Endothelial cell of umbilical vein (primary cell): ENCODE data around the gene MASP1. TPM values are rescaled to one million over a fixed set of nuclear protein-coding genes. Genes with fewer than 3 reads are reported as not detected.

Experiments
- BruUV-seq: library from RNA; stranded (reverse); fragments of 400-500 nt; replicated peaks from 2 replicates; lab custom pipeline; 2021; lab: Mats Ljungman, UMichigan
- CTCF ChIA-PET: fragments of 300-600, 350-600 bp; sonication (Branson Sonifier 250); formaldehyde crosslinking; loops from one replicate; lab custom pipeline; 2021; ENCODE audit warnings: antibody characterized with exemption, inconsistent platforms; lab: Charles Lee
- POLR2A ChIA-PET: fragments of 300-600, 350-600 bp; sonication (Branson Sonifier 250); formaldehyde crosslinking; loops from one replicate; lab custom pipeline; 2021; ENCODE audit warnings: antibody characterized with exemption, inconsistent platforms; lab: Charles Lee
- DNase-seq: peaks from one replicate; pipeline ENCODE4 v3.0.0-alpha.2; 2011; ENCODE audit warnings: low read depth, low spot score
- FAIRE-seq: peaks from 2 replicates; lab custom pipeline; 2011; peaks lifted over from hg19 to GRCh38; lab: Jason Lieb, UNC
- H2AFZ ChIP-seq: 2 replicates; pipeline ENCODE4 v1.6.0; 2012; ENCODE audit warnings: low read depth, low read length, control low read depth, inconsistent platforms
- H3K27ac ChIP-seq: 2 replicates; pipeline ENCODE4 v1.5.1; 2011; ENCODE audit warnings: low read depth, mild to moderate bottlenecking, control low read depth, low read length, moderate library complexity; ENCODE audit not compliant: insufficient read depth
- H3K27me3 ChIP-seq, 2 experiments: 2 replicates each; pipeline versions ENCODE4 v1.6.0 to v1.6.1; 2011; ENCODE audit warnings: low read length in 2 of 2, mixed read lengths in 1 of 2; ENCODE audit not compliant: control insufficient read depth in 2 of 2, insufficient read depth in 2 of 2
- H3K36me3 ChIP-seq, 2 experiments: 2 replicates in 1 of 2; 3 replicates in 1 of 2; pipeline ENCODE4 v1.5.1; 2011; ENCODE audit warnings: low read length in 2 of 2, mild to moderate bottlenecking in 1 of 2, moderate library complexity in 1 of 2; ENCODE audit not compliant: control insufficient read depth in 2 of 2, insufficient read depth in 2 of 2; ENCODE audit errors: extremely low read depth in 1 of 2
- H3K4me1 ChIP-seq: 3 replicates; pipeline ENCODE4 v1.5.1; 2011; ENCODE audit warnings: mild to moderate bottlenecking, low read length; ENCODE audit not compliant: control insufficient read depth, insufficient read depth; ENCODE audit errors: extremely low read depth
- H3K4me2 ChIP-seq: 2 replicates; pipeline ENCODE4 v1.6.1; 2011; ENCODE audit warnings: low read length, control low read depth, mixed read lengths; ENCODE audit not compliant: insufficient read depth
- H3K4me3 ChIP-seq, 3 experiments: fragments of 200-600 bp in 1 of 3; sonication (generic), shearing (Covaris generic) in 1 of 3; replicated peaks in 1 of 3; 2 replicates each; pipeline ENCODE4 v1.5.1; 2011 to 2016; ENCODE audit warnings: control low read depth in 3 of 3, low read length in 3 of 3, mild to moderate bottlenecking in 2 of 3, inconsistent platforms in 1 of 3, low read depth in 1 of 3, moderate library complexity in 1 of 3; ENCODE audit not compliant: insufficient read depth in 1 of 3
- H3K79me2 ChIP-seq: 2 replicates; pipeline ENCODE4 v1.6.0; 2012; ENCODE audit warnings: low read length, inconsistent platforms; ENCODE audit not compliant: control insufficient read depth, insufficient read depth
- H3K9ac ChIP-seq: replicated peaks from 2 replicates; pipeline ENCODE3; 2011; ENCODE audit warnings: low read length, control low read depth; ENCODE audit not compliant: insufficient read depth; ENCODE audit errors: extremely low read depth
- H3K9me1 ChIP-seq: replicated peaks from 3 replicates; pipeline ENCODE4 v1.6.0; 2011; ENCODE audit warnings: mild to moderate bottlenecking, low read length; ENCODE audit not compliant: control insufficient read depth, insufficient read depth; ENCODE audit errors: extremely low read depth
- H3K9me3 ChIP-seq: replicated peaks from 2 replicates; pipeline ENCODE4 v1.5.1; 2012; ENCODE audit warnings: low read length, inconsistent platforms; ENCODE audit not compliant: control insufficient read depth, insufficient read depth
- H4K20me1 ChIP-seq: replicated peaks from 2 replicates; pipeline ENCODE3; 2011; ENCODE audit warnings: mild to moderate bottlenecking, low read length; ENCODE audit not compliant: control insufficient read depth, insufficient read depth; ENCODE audit errors: extremely low read depth
- EZH2 ChIP-seq: IDR thresholded peaks from 2 replicates; pipeline ENCODE4 v1.6.1; 2012; ENCODE audit warnings: borderline replicate concordance, low read depth, mild to moderate bottlenecking, moderate library complexity, low read length, inconsistent platforms; ENCODE audit not compliant: severe bottlenecking
- FOS ChIP-seq: IDR thresholded peaks from 2 replicates; pipeline ENCODE4 v1.6.1; 2011; ENCODE audit warnings: mild to moderate bottlenecking, low read length, moderate library complexity, borderline replicate concordance; ENCODE audit not compliant: insufficient read depth
- GATA2 ChIP-seq: IDR thresholded peaks from 2 replicates; pipeline ENCODE4 v1.7.0; 2011; ENCODE audit warnings: low read depth, mild to moderate bottlenecking, moderate library complexity, mixed read lengths, low read length; ENCODE audit not compliant: insufficient read length, insufficient read depth
- JUN ChIP-seq: IDR thresholded peaks from 2 replicates; pipeline ENCODE4 v1.6.1; 2011; ENCODE audit warnings: borderline replicate concordance, low read depth; ENCODE audit not compliant: insufficient read length, insufficient read depth
- MYC ChIP-seq: IDR thresholded peaks from one replicate; pipeline ENCODE4 v1.6.1; 2011; ENCODE audit warnings: mild to moderate bottlenecking, low read depth, low read length
- POLR2A ChIP-seq: IDR thresholded peaks from 2 replicates; pipeline ENCODE4 v1.6.1; 2012; ENCODE audit warnings: low read depth, mild to moderate bottlenecking, control low read depth, low read length
- POLR2AphosphoS5 ChIP-seq: IDR thresholded peaks from 2 replicates; pipeline ENCODE4 v1.6.1; 2012; ENCODE audit warnings: low read depth, mild to moderate bottlenecking, control low read depth, low read length, moderate library complexity; ENCODE audit not compliant: insufficient read depth
- dilution Hi-C: fragments of 300-500 bp; cut with MboI; formaldehyde crosslinking; loops from one replicate; pipeline ENCODE4 v1.15.0; 2019; ENCODE audit warnings: low sequenced_read_pairs; ENCODE audit not compliant: extremely low pct_ligation_motif_present
- intact Hi-C: fragments of 100-400 bp; cut with micrococcal nuclease; formaldehyde crosslinking; loops from one replicate; pipeline ENCODE4 v1.10.0; 2022
- polyA plus RNA-seq, 4 experiments: library from polyadenylated mRNA; depleted of rRNA in 3 of 4; stranded (reverse) in 3 of 4; unstranded in 1 of 4; fragments of >200 nt; gene quantifications; 2 replicates each; pipeline versions ENCODE4 v1.2.1 to v1.2.3, GENCODE V29; 2011 to 2012; ENCODE audit warnings: missing spikeins in 1 of 4
- total RNA-seq: library from RNA; stranded (reverse); gene quantifications from 2 replicates; pipeline ENCODE4 v1.2.3, GENCODE V29; 2021
- TF ChIP-seq, protein P1 (sequence below), 2 donors: IDR thresholded peaks; 1 replicate in 1 of 2; 2 replicates in 1 of 2; pipeline ENCODE4 v1.5.1; 2011; ENCODE audit warnings: low read length in 2 of 2, mild to moderate bottlenecking in 2 of 2, moderate library complexity in 2 of 2, control low read depth in 1 of 2, inconsistent platforms in 1 of 2, low read depth in 1 of 2; ENCODE audit not compliant: insufficient read depth in 1 of 2; ENCODE audit errors: extremely low read depth in 1 of 2
- TF ChIP-seq, protein P2 (sequence below): IDR thresholded peaks from 2 replicates; pipeline ENCODE4 v1.6.1; 2011; ENCODE audit not compliant: insufficient read depth, insufficient read length

The MASP1 gene
- total and polyA plus RNA-seq, 2 donors (not counting 3 experiments of a cell fraction or from before 2014, with no cell fraction given), result 0.31 to 0.50 TPM

- TF ChIP-seq MYC (no peak), JUN (no peak), EZH2 (no peak), POLR2A (no peak), GATA2 (no peak), FOS (no peak), POLR2AphosphoS5 (no peak)
- TF ChIP-seq, protein P1, sequence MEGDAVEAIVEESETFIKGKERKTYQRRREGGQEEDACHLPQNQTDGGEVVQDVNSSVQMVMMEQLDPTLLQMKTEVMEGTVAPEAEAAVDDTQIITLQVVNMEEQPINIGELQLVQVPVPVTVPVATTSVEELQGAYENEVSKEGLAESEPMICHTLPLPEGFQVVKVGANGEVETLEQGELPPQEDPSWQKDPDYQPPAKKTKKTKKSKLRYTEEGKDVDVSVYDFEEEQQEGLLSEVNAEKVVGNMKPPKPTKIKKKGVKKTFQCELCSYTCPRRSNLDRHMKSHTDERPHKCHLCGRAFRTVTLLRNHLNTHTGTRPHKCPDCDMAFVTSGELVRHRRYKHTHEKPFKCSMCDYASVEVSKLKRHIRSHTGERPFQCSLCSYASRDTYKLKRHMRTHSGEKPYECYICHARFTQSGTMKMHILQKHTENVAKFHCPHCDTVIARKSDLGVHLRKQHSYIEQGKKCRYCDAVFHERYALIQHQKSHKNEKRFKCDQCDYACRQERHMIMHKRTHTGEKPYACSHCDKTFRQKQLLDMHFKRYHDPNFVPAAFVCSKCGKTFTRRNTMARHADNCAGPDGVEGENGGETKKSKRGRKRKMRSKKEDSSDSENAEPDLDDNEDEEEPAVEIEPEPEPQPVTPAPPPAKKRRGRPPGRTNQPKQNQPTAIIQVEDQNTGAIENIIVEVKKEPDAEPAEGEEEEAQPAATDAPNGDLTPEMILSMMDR (IDR thresholded peaks at IDR 0.05; ENCODE audit: extremely low read depth in 1 of 2, insufficient read depth in 1 of 2, low read depth in 1 of 2, low read length in 2 of 2), result no peak
- TF ChIP-seq, protein P2, sequence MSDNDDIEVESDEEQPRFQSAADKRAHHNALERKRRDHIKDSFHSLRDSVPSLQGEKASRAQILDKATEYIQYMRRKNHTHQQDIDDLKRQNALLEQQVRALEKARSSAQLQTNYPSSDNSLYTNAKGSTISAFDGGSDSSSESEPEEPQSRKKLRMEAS, result no peak
- Histone ChIP-seq H3K27me3 (peaks cover 0 to 2% of the 10 kb centered on the region in 2 experiments), H3K27ac (no peak overlapping the region), H3K4me1 (no peaks in the 10 kb centered on the region), H4K20me1 (no peaks in the 10 kb centered on the region), H3K4me3 (no peak overlapping the region), H3K9ac (no peak overlapping the region), H3K4me2 (no peak overlapping the region), H3K9me1 (no peaks in the 10 kb centered on the region), H3K79me2 (no peaks in the 10 kb centered on the region), H2AFZ (no peak overlapping the region), H3K36me3 (no peaks in the 10 kb centered on the region), H3K9me3 (no peaks in the 10 kb centered on the region)
- intact Hi-C loops (loop anchor here (5.0 kb wide), 1 partner anchor 1198 kb away; no protein-coding TSS in a partner anchor), dilution Hi-C loops (no loop called here)
- POLR2A ChIA-PET, result no interaction called here
- FAIRE-seq (no peak), DNase-seq (no peak)
- CTCF ChIA-PET, result interaction anchor here (0.8 to 3.3 kb wide), 5 partner anchors 10 to 469 kb away, joined by 3 to 19 read pairs (median 4); partner anchors contain the start of gene RPL39L
- no TSS peak for BruUV-seq
These were observed 81.4 kb downstream of the MASP1 start for GRCh38 chr3:187210091-187210490.
